K562 (cell line): Measurements from ENCODE around the gene RPLP2. TPM values are rescaled to one million over a fixed set of nuclear protein-coding genes. Genes with fewer than 3 reads are reported as not detected.

Source experiments
- ATAC-seq: fragments of 200-7000 bp; cut with Tn5 transposase; 3 replicates; pipeline ENCODE4 v1.9.1; 2020; ENCODE audit warnings: moderate library complexity
- BruUV-seq: library from RNA; stranded (reverse); fragments of 400-500 nt; replicated peaks from 2 replicates; lab custom pipeline; 2021; lab: Mats Ljungman, UMichigan
- CTCF ChIA-PET: fragments of 300-600 bp; formaldehyde crosslinking; extraction: SDS; loops from one replicate; lab custom pipeline; 2021; ENCODE audit warnings: low intra/inter-chr PET ratio; lab: Yijun Ruan, JAX
- POLR2A ChIA-PET: fragments of 300-600, 350-650 bp; sonication (Branson Sonifier 250); formaldehyde crosslinking; extraction: SDS; loops from one replicate; lab custom pipeline; 2021; ENCODE audit warnings: antibody characterized with exemption, inconsistent platforms; lab: Yijun Ruan, JAX
- DNase-seq, 4 experiments: peaks; one replicate each; pipeline versions ENCODE4 v3.0.0 to v3.0.0-alpha.2; 2011 to 2018; ENCODE audit warnings: low spot score in 3 of 4, mixed read lengths in 3 of 4; ENCODE audit errors: extremely low read depth in 1 of 4
- FAIRE-seq: peaks from 2 replicates; lab custom pipeline; 2011; peaks lifted over from hg19 to GRCh38; lab: Jason Lieb, UNC
- H2AFZ ChIP-seq: 2 replicates; pipeline ENCODE4 v1.6.0; 2011; ENCODE audit warnings: low read depth, low read length, control low read depth, inconsistent platforms
- H3K27ac ChIP-seq: fragments of 200-600 bp; 3 replicates; pipeline ENCODE4 v1.8.0; 2011; ENCODE audit warnings: low read depth, mild to moderate bottlenecking, control low read depth, inconsistent platforms, low read length, moderate library complexity, mixed read lengths; ENCODE audit errors: extremely low read depth
- H3K27me3 ChIP-seq, 2 experiments: fragments of 300-600 bp in 1 of 2; 2 replicates in 1 of 2; 3 replicates in 1 of 2; pipeline versions ENCODE4 v1.6.0 to v1.8.0; 2011; ENCODE audit warnings: inconsistent platforms in 2 of 2, low read length in 2 of 2, mild to moderate bottlenecking in 1 of 2, mixed read lengths in 1 of 2, moderate library complexity in 1 of 2; ENCODE audit not compliant: control insufficient read depth in 2 of 2, insufficient read depth in 2 of 2
- H3K36me3 ChIP-seq: fragments of 300-600 bp; 3 replicates; pipeline ENCODE4 v1.8.0; 2011; ENCODE audit warnings: mild to moderate bottlenecking, low read length, inconsistent platforms; ENCODE audit not compliant: control insufficient read depth, insufficient read depth
- H3K4me1 ChIP-seq, 2 experiments: fragments of 200-600 bp in 1 of 2; replicated peaks in 1 of 2; 2 replicates in 1 of 2; 3 replicates in 1 of 2; pipeline versions ENCODE4 v1.5.1 to v1.8.0; 2011; ENCODE audit warnings: inconsistent platforms in 2 of 2, low read length in 2 of 2, mild to moderate bottlenecking in 1 of 2, mixed read lengths in 1 of 2, moderate library complexity in 1 of 2; ENCODE audit not compliant: control insufficient read depth in 2 of 2, insufficient read depth in 2 of 2
- H3K4me2 ChIP-seq: 2 replicates; pipeline ENCODE4 v1.6.1; 2011; ENCODE audit warnings: low read length, control low read depth, inconsistent platforms, mixed read lengths; ENCODE audit not compliant: insufficient read depth
- H3K4me3 ChIP-seq: fragments of 200-600 bp; sonication (generic), shearing (Covaris generic); 2 replicates; pipeline ENCODE4 v1.5.1; 2016; ENCODE audit warnings: control low read depth, inconsistent platforms
- H3K79me2 ChIP-seq: fragments of 200-600 bp; 3 replicates; pipeline ENCODE4 v1.8.0; 2011; ENCODE audit warnings: low read length, inconsistent platforms; ENCODE audit not compliant: control insufficient read depth, insufficient read depth
- H3K9ac ChIP-seq, 2 experiments: 2 replicates each; pipeline versions ENCODE4 v1.6.0 to v1.6.1; 2011; ENCODE audit warnings: low read depth in 2 of 2, low read length in 2 of 2, control low read depth in 1 of 2, inconsistent platforms in 1 of 2, mild to moderate bottlenecking in 1 of 2, mixed read lengths in 1 of 2; ENCODE audit not compliant: insufficient read depth in 1 of 2
- H3K9me1 ChIP-seq: one replicate; pipeline ENCODE4 v1.6.0; 2011; ENCODE audit warnings: inconsistent platforms, mild to moderate bottlenecking, low read length, moderate library complexity; ENCODE audit not compliant: control insufficient read depth, insufficient read depth
- H3K9me3 ChIP-seq: replicated peaks from 2 replicates; pipeline ENCODE4 v1.5.1; 2011; ENCODE audit warnings: low read depth, low read length, inconsistent platforms; ENCODE audit not compliant: control insufficient read depth, insufficient read depth
- H4K20me1 ChIP-seq: replicated peaks from 2 replicates; pipeline ENCODE4 v1.6.1; 2011; ENCODE audit warnings: low read length, inconsistent platforms, mixed read lengths; ENCODE audit not compliant: control insufficient read depth, insufficient read depth
- CBX3 ChIP-seq, 2 experiments: IDR thresholded peaks; 1 replicate in 1 of 2; 2 replicates in 1 of 2; pipeline ENCODE4 v1.6.1; 2012; ENCODE audit warnings: inconsistent platforms in 2 of 2, low read length in 2 of 2, borderline replicate concordance in 1 of 2, control low read depth in 1 of 2
- E2F6 ChIP-seq, 2 experiments: IDR thresholded peaks; 2 replicates each; pipeline ENCODE4 v1.6.1; 2011; ENCODE audit warnings: borderline replicate concordance in 1 of 2, control low read depth in 1 of 2, low read depth in 1 of 2, low read length in 1 of 2, mild to moderate bottlenecking in 1 of 2, mixed read lengths in 1 of 2, moderate library complexity in 1 of 2; ENCODE audit not compliant: insufficient read depth in 1 of 2, insufficient read length in 1 of 2, poor library complexity in 1 of 2, severe bottlenecking in 1 of 2; ENCODE audit errors: extremely low read depth in 1 of 2
- EGR1 ChIP-seq: fragments of 450-650 bp; conservative IDR thresholded peaks from 2 replicates; pipeline ENCODE4 v1.6.1; 2017; ENCODE audit warnings: mild to moderate bottlenecking
- FOXM1 ChIP-seq, 2 experiments: fragments of 450-650 bp in 1 of 2; sonication (generic) in 1 of 2; formaldehyde crosslinking in 1 of 2; IDR thresholded peaks; 2 replicates each; pipeline versions ENCODE4 v1.6.1 to v1.9.0; 2017 to 2022; ENCODE audit warnings: low read depth in 2 of 2, mild to moderate bottlenecking in 2 of 2, missing genetic modification reagents in 1 of 2, moderate library complexity in 1 of 2
- GTF2A2 ChIP-seq: IDR thresholded peaks from 2 replicates; pipeline ENCODE4 v1.6.1; 2016; ENCODE audit warnings: mild to moderate bottlenecking, missing genetic modification characterization, missing compliant biosample characterization
- HNRNPLL ChIP-seq: fragments of 200-400 bp; formaldehyde crosslinking; IDR thresholded peaks from 2 replicates; pipeline ENCODE4 v1.6.1; 2017; ENCODE audit warnings: low read length, low read depth, mild to moderate bottlenecking; ENCODE audit not compliant: poor library complexity, severe bottlenecking
- NFIC ChIP-seq: fragments of 450-650 bp; IDR thresholded peaks from 2 replicates; pipeline ENCODE4 v1.6.1; 2017; ENCODE audit warnings: mild to moderate bottlenecking, inconsistent platforms
- NFYB ChIP-seq: IDR thresholded peaks from 2 replicates; pipeline ENCODE4 v1.6.1; 2011; ENCODE audit warnings: mild to moderate bottlenecking, moderate library complexity; ENCODE audit not compliant: insufficient read length; ENCODE audit errors: extremely low read depth
- NRF1 ChIP-seq, 2 experiments: fragments of 450-650 bp; IDR thresholded peaks in 1 of 2; conservative IDR thresholded peaks in 1 of 2; 2 replicates each; pipeline ENCODE4 v1.6.1; 2014; ENCODE audit warnings: mild to moderate bottlenecking in 2 of 2
- POLR2G ChIP-seq: fragments of 200-400 bp; formaldehyde crosslinking; IDR thresholded peaks from 2 replicates; pipeline ENCODE4 v1.6.1; 2017; ENCODE audit warnings: low read depth, mild to moderate bottlenecking, antibody characterized with exemption, low read length, moderate library complexity
- STAG1 ChIP-seq: sonication (generic); formaldehyde crosslinking; IDR thresholded peaks from 2 replicates; pipeline ENCODE4 v1.5.0; 2020; ENCODE audit warnings: missing genetic modification reagents, borderline replicate concordance
- ZNF175 ChIP-seq: fragments of 200-800 bp; sonication (Bioruptor generic); IDR thresholded peaks from 2 replicates; pipeline ENCODE4 v1.6.1; 2016; ENCODE audit warnings: low read depth, mild to moderate bottlenecking, missing genetic modification characterization, missing compliant biosample characterization
- WGBS: fragments of 100-300 bp; shearing (Covaris generic); methylation state at CpG from one replicate; pipeline ENCODE4 v1.1.6; 2016; ENCODE audit warnings: low coverage, mixed read lengths; ENCODE audit not compliant: insufficient coverage; ENCODE audit errors: missing lambda C conversion rate; 5-methylcytosine and 5-hydroxymethylcytosine counted together
- in situ Hi-C: fragments of 300-500 bp; cut with MboI; formaldehyde crosslinking; loops from 4 replicates; pipeline ENCODE4 v1.15.0; 2018; ENCODE audit warnings: inconsistent platforms, mixed read lengths
- intact Hi-C: fragments of 100-400 bp; cut with micrococcal nuclease; formaldehyde crosslinking; loops from 2 replicates; pipeline ENCODE4 v1.14.2; 2022
- polyA plus RNA-seq, 8 experiments: library from polyadenylated mRNA; depleted of rRNA in 4 of 8; stranded (reverse) in 5 of 8; unstranded in 3 of 8; fragments of >200 nt; fragmentation: Nextera tagmentation in 2 of 8; fragmentation: Illumina TruSeq in 1 of 8; extraction: Ambion mirVana in 2 of 8; extraction: Trizol in 1 of 8; gene quantifications; 2 replicates each; pipeline versions ENCODE4 v1.2.1 to v1.2.3, GENCODE V29; 2011 to 2014; ENCODE audit warnings: inconsistent platforms in 1 of 8, missing spikeins in 1 of 8
- total RNA-seq, 7 experiments: library from RNA; depleted of rRNA in 6 of 7; stranded (reverse); fragments of >200 nt in 6 of 7; fragmentation: Illumina TruSeq in 2 of 7; extraction: Trizol in 2 of 7; gene quantifications; 2 replicates each; pipeline versions ENCODE4 v1.2.1 to v1.2.3, GENCODE V29; 2011 to 2021; ENCODE audit warnings: low replicate concordance in 1 of 7

Gene RPLP2
- total and polyA plus RNA-seq, 9 of the 15 experiments (the other 6 are each of a cell fraction or from before 2014, with no cell fraction given), result 528 to 3,807 (median 1,633) TPM

GRCh38 chr11:858762-859339 lies 49.1 kb downstream of the RPLP2 start (continued):
- TF ChIP-seq POLR2G, result peak; percentile 17; the same call in 1 of the 2 replicates
- TF ChIP-seq GTF2A2 (tag), result no peak
- TF ChIP-seq CBX3 (IDR thresholded peaks at IDR 0.05; ENCODE audit: borderline replicate concordance in 1 of 2, low read length in 2 of 2), result no peak
- peak; percentile 10 for TF ChIP-seq HNRNPLL
- TF ChIP-seq, all 486 proteins: peak for 3

DNA sequence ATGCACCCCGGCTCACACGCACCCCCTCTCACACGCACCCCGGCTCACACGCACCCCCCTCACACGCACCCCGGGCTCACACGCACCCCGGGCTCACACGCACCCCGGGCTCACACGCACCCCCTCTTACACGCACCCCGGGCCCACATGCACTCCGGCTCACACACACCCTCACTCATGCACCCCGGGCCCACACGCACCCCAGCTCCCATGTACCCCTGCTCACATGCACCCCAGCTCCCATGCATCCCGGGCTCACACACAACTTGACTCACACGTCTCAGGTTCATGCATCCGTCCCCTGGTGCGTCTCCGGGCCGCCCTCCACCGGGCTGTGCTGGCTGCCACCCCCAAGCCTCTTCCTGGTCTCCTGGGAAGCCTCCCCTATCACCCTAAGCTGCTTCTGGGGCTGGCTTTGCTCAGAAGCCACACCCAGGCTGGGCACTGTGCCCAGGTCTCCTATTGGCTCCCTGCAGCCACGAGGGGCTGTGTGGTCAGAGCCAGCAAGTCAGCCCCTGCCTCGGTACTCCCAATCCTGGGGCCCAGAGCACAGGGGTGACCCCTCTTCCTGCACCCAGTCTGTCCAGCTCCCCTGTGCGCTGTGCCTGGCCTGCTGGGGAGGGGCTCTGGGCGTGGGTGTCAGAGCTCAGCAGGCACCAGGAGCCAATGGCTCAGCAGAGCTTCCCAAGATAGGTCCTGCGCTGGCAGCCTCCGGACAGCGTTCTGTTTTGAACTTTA lies 49.8 kb downstream of the RPLP2 start:
- Histone ChIP-seq H3K4me3 (no peak overlapping the region), H3K36me3 (no peaks in the 10 kb centered on the region), H4K20me1 (peaks cover 20% of the 10 kb centered on the region), H3K79me2 (no peaks in the 10 kb centered on the region), H3K27me3 (no peaks in the 10 kb centered on the region), H3K4me1 (peaks cover 14 to 95% of the 10 kb centered on the region in 2 experiments), H3K9me1 (peaks cover 5% of the 10 kb centered on the region), H3K4me2 (no peak overlapping the region), H3K9ac (peak overlapping the region in 1 of 2 experiments; percentile 84; a peak in 2 of 4 replicates), H3K27ac (no peak overlapping the region), H3K9me3 (no peaks in the 10 kb centered on the region), H2AFZ (no peak overlapping the region)
- peak; percentile 53 for ATAC-seq
- DNase-seq, result peak; percentile 55 to 70 (median 60)
- intact Hi-C loops (no loop called here), in situ Hi-C loops (no loop called here)
- 31% methylated on average over 18 of the region's 31 CpGs for WGBS
- FAIRE-seq, result no peak
- POLR2A ChIA-PET, result interaction anchor here (0.7 to 1.8 kb wide), 7 partner anchors 15 to 892 kb away, joined by 3 to 13 read pairs (median 3); partner anchors contain the start of genes POLR2L and TSPAN4
- CTCF ChIA-PET, result no interaction called here
- BruUV-seq, result no TSS peak
- peak in 1 of 2 experiments; percentile 32; a peak in 1 of 4 replicates for TF ChIP-seq NRF1 (conservative IDR thresholded peaks at IDR 0.05 in 1 of 2, IDR thresholded peaks at IDR 0.05 in 1 of 2)
- TF ChIP-seq HNRNPLL, result peak; percentile 51
- no peak for TF ChIP-seq ZNF175 (CRISPR knock-in tag)
- TF ChIP-seq POLR2G, result peak; percentile 62
- no peak for TF ChIP-seq FOXM1 (IDR thresholded peaks at IDR 0.05; ENCODE audit: low read depth)
- TF ChIP-seq FOXM1 (CRISPR knock-in tag; IDR thresholded peaks at IDR 0.05; ENCODE audit: low read depth), result no peak
- peak; percentile 57 for TF ChIP-seq EGR1
- peak; percentile 75 for TF ChIP-seq NFIC
- TF ChIP-seq NFYB, result peak; percentile 69
- 0 out of 2 replicates have a peak, but pooled peaks have one; percentile 8 for TF ChIP-seq STAG1 (CRISPR knock-in tag)
- no peak for TF ChIP-seq E2F6 (IDR thresholded peaks at IDR 0.05; ENCODE audit: borderline replicate concordance in 1 of 2, extremely low read depth in 1 of 2, insufficient read depth in 1 of 2, insufficient read length in 1 of 2, low read depth in 1 of 2, low read length in 1 of 2, poor library complexity in 1 of 2, severe bottlenecking in 1 of 2)
